ENCODE data around the gene NLRP5. TPM values are rescaled to one million over a fixed set of nuclear protein-coding genes. Genes with fewer than 3 reads are reported as not detected.

Gene NLRP5
- total and polyA plus RNA-seq, 2 experiments from 2014 or later, result not detected

GRCh38 chr19:56106993-56107392, 120.4 kb downstream of the NLRP5 start:
- no peak for DNase-seq
- Histone ChIP-seq H3K9me2 (ENCODE audit: insufficient read depth) (no peaks in the 10 kb centered on the region), H3K27me3 (replicated peaks; ENCODE audit: insufficient read depth) (no peaks in the 10 kb centered on the region), H3K9ac (no peak overlapping the region), H3F3A (ENCODE audit: insufficient read depth) (no peaks in the 10 kb centered on the region), H3K4me1 (ENCODE audit: insufficient read depth) (peaks cover 13% of the 10 kb centered on the region), H3K27ac (no peak overlapping the region), H3K36me3 (ENCODE audit: low read depth) (no peaks in the 10 kb centered on the region), H3K4me3 (no peak overlapping the region), H3K79me2 (ENCODE audit: insufficient read depth) (peaks cover 93% of the 10 kb centered on the region), H2AFZ (no peak overlapping the region), H3K4me2 (ENCODE audit: unreplicated experiment) (no peak overlapping the region), H4K20me1 (ENCODE audit: insufficient read depth) (no peaks in the 10 kb centered on the region), H3K9me3 (ENCODE audit: low read depth) (no peaks in the 10 kb centered on the region)
- WGBS, 2 experiments (ENCODE audit: low coverage in 1 of 2, low lambda C conversion rate in 2 of 2, missing lambda C conversion rate in 2 of 2), result 84 to 92% methylated on average over 11 of the region's 11 CpGs
- TF ChIP-seq EZH2phosphoT487 (IDR thresholded peaks at IDR 0.05; ENCODE audit: insufficient read depth, low read depth), result no peak
- TF ChIP-seq EZH2 (IDR thresholded peaks at IDR 0.05; ENCODE audit: insufficient read depth, poor library complexity, severe bottlenecking), result no peak
- in situ Hi-C loops (cut with MboI), result no loop called here

DNA sequence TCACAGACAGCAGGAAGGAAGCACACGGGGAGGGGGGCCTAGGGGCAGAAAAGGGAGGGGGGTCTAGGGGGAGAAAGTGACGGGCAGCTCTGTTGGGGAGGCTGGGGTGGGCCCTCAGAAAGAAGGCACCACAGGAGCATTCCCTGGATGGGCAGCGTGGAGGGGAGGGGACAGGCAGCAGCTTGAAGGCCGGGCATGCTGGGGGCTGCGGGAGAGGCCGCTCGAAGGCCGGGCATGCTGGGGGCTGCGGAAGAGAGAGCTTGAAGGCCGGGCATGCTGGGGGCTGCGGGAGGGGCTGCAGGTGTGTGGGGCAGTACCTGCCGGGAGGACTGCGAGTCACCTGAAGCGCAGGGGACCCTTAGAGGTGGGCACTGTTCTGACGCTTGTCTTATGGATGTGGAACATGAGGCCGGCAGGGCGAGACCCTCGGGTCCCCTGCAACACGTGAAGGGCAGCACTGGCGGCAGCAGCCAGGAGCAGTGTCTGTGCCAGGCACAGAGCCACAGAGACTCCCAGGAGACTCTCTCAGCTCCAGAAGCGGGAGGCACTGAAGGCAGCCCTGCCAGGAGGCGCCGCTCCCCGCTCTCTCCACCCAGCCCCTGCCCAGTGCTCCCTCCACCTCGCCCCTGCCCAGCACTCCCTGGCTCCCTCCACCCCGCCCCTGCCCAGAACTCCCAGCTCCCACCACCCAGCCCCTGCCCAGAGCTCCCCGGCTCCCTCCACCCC, 121.2 kb downstream of the NLRP5 start:
- Histone ChIP-seq H3K4me2 (ENCODE audit: unreplicated experiment) (no peak overlapping the region), H3F3A (ENCODE audit: insufficient read depth) (no peaks in the 10 kb centered on the region), H2AFZ (no peak overlapping the region), H3K79me2 (ENCODE audit: insufficient read depth) (peaks cover 93% of the 10 kb centered on the region), H3K27ac (no peak overlapping the region), H3K4me1 (ENCODE audit: insufficient read depth) (peaks cover 13% of the 10 kb centered on the region), H3K9me2 (ENCODE audit: insufficient read depth) (no peaks in the 10 kb centered on the region), H4K20me1 (ENCODE audit: insufficient read depth) (no peaks in the 10 kb centered on the region), H3K9me3 (ENCODE audit: low read depth) (no peaks in the 10 kb centered on the region), H3K4me3 (no peak overlapping the region), H3K9ac (no peak overlapping the region), H3K36me3 (ENCODE audit: low read depth) (no peaks in the 10 kb centered on the region), H3K27me3 (replicated peaks; ENCODE audit: insufficient read depth) (no peaks in the 10 kb centered on the region)
- in situ Hi-C loops (cut with MboI), result no loop called here
- DNase-seq, result no peak
- WGBS, 2 experiments (ENCODE audit: low coverage in 1 of 2, low lambda C conversion rate in 2 of 2, missing lambda C conversion rate in 2 of 2), result 39 to 69% methylated on average over 5 to 27 of the region's 27 CpGs
- no peak for TF ChIP-seq EZH2phosphoT487 (IDR thresholded peaks at IDR 0.05; ENCODE audit: insufficient read depth, low read depth)
- no peak for TF ChIP-seq EZH2 (IDR thresholded peaks at IDR 0.05; ENCODE audit: insufficient read depth, poor library complexity, severe bottlenecking)

DNA sequence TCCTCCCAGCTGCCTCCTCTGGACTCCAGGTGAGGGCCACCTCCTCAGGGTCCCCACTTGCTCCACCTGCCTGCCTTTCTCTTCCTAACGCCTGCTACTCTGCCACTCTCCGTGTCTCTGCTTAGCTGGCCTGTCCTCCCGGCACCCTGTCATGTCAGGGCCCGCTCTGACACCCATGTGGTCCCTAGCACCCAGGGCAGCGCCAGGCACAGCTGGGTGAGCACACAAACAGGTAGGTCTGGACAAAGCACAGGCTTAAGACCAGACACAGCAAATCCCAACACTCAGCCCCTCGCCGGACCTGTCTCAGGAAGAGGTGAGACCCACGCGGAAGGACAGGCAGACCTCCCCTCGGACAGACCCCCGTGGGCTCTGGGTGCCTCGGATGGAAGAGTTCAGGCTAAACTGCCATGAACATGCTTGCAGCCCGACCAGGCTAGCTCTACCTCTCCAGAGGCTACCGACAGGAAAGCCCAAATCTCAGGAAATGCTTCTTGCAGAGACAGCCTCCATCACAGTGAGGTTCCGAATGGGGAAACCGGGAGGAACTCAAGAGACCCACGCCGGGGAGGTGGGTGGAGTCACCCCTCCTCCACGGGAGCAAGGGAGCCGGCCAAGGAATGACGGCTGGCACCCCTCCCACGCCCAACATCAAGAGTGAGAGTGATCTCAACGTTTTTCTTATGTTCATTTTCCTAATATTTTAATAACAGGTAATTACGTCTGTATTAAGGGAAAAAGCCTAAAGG, 122.0 kb downstream of the NLRP5 start:
- Histone ChIP-seq H3K27me3 (replicated peaks; ENCODE audit: insufficient read depth) (no peaks in the 10 kb centered on the region), H3K9me3 (ENCODE audit: low read depth) (no peaks in the 10 kb centered on the region), H2AFZ (no peak overlapping the region), H3K27ac (peak overlapping the region; percentile 47), H4K20me1 (ENCODE audit: insufficient read depth) (no peaks in the 10 kb centered on the region; the same call in 1 of the 2 replicates), H3F3A (ENCODE audit: insufficient read depth) (no peaks in the 10 kb centered on the region), H3K4me2 (ENCODE audit: unreplicated experiment) (peak overlapping the region; percentile 58), H3K9ac (peak overlapping the region; percentile 47), H3K36me3 (ENCODE audit: low read depth) (no peaks in the 10 kb centered on the region), H3K79me2 (ENCODE audit: insufficient read depth) (peaks cover 94% of the 10 kb centered on the region), H3K4me1 (ENCODE audit: insufficient read depth) (peaks cover 13% of the 10 kb centered on the region), H3K9me2 (ENCODE audit: insufficient read depth) (no peaks in the 10 kb centered on the region), H3K4me3 (peak overlapping the region; percentile 48)
- in situ Hi-C loops (cut with MboI), result no loop called here
- peak; percentile 67 for DNase-seq
- WGBS, 2 experiments (ENCODE audit: low coverage in 1 of 2, low lambda C conversion rate in 2 of 2, missing lambda C conversion rate in 2 of 2), result 24 to 26% methylated on average over 24 of the region's 24 CpGs
- no peak for TF ChIP-seq EZH2phosphoT487 (IDR thresholded peaks at IDR 0.05; ENCODE audit: insufficient read depth, low read depth)
- no peak for TF ChIP-seq EZH2 (IDR thresholded peaks at IDR 0.05; ENCODE audit: insufficient read depth, poor library complexity, severe bottlenecking)

DNA sequence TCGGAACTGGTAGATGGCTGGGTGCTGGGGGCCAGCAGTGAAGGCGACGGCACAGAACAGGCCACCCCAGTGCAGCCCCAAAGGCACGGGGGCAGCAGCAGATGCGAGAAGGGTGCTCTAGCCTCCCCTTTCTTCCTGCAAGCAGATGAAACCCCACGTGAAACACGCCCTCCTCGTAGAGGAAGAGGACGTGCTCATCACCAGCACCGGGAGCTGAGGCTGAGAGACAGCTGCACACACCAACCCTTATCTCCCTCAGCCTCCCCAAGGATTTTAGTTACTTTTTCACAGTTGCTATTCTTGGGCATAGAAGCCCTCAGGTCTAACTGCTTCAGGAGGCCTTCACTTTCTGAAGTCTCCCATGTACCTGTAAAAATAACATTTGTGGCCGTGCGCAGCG, 122.7 kb downstream of the NLRP5 start:
- Histone ChIP-seq H3K4me1 (ENCODE audit: insufficient read depth) (peaks cover 13% of the 10 kb centered on the region), H4K20me1 (ENCODE audit: insufficient read depth) (no peaks in the 10 kb centered on the region; the same call in 1 of the 2 replicates), H3K9me3 (ENCODE audit: low read depth) (no peaks in the 10 kb centered on the region), H3K9me2 (ENCODE audit: insufficient read depth) (no peaks in the 10 kb centered on the region), H3K27ac (peak overlapping the region; percentile 47), H3K9ac (peak overlapping the region; percentile 47), H3F3A (ENCODE audit: insufficient read depth) (no peaks in the 10 kb centered on the region), H3K36me3 (ENCODE audit: low read depth) (no peaks in the 10 kb centered on the region), H2AFZ (no peak overlapping the region), H3K4me3 (peak overlapping the region; percentile 48), H3K79me2 (ENCODE audit: insufficient read depth) (peaks cover 100% of the 10 kb centered on the region), H3K27me3 (replicated peaks; ENCODE audit: insufficient read depth) (no peaks in the 10 kb centered on the region), H3K4me2 (ENCODE audit: unreplicated experiment) (peak overlapping the region; percentile 58)
- in situ Hi-C loops (cut with MboI), result no loop called here
- WGBS, 2 experiments (ENCODE audit: low coverage in 1 of 2, low lambda C conversion rate in 2 of 2, missing lambda C conversion rate in 2 of 2), result 28 to 34% methylated on average over 13 of the region's 13 CpGs
- peak; percentile 51 for DNase-seq
- TF ChIP-seq EZH2 (IDR thresholded peaks at IDR 0.05; ENCODE audit: insufficient read depth, poor library complexity, severe bottlenecking) (no peak), EZH2phosphoT487 (IDR thresholded peaks at IDR 0.05; ENCODE audit: insufficient read depth, low read depth) (no peak)

Data from GM23248 (cell line).